Motor neuron (in vitro differentiated cells): ENCODE results near the gene SNX18. TPM values are rescaled to one million over a fixed set of nuclear protein-coding genes. Genes with fewer than 3 reads are reported as not detected.

Experiments
- total RNA-seq, 8 experiments: library from RNA; unstranded; fragments of 300-600 nt; gene quantifications; 2 replicates each; pipeline versions ENCODE4 v1.2.3 to v1.2.4, GENCODE V29; 2022

Gene SNX18
- total RNA-seq, 8 experiments from 2014 or later: 12.4 to 26.2 (median 17.0) TPM

Other genes with a start within 250 kb of the SNX18 start
- 10 to 100 TPM; 17.0 to 44.6 (median 22.3) TPM for gene ARL15, start 207.2 kb upstream of the SNX18 start, total RNA-seq
- 10 to 100 TPM in 1 of 8 experiments, 1 to 10 TPM in 1, under 1 TPM in 2, not detected in 4; 0.43 to 10.8 (median 3.8) TPM for gene HSPB3, start 62.1 kb upstream of the SNX18 start, total RNA-seq